Measurements from ENCODE around the gene TDRD9. TPM values are rescaled to one million over a fixed set of nuclear protein-coding genes. Genes with fewer than 3 reads are reported as not detected.

The TDRD9 gene
- total and polyA plus RNA-seq, 4 donors: 1.2 to 2.2 (median 1.7) TPM

- Histone ChIP-seq H3K4me3 (ENCODE audit: low read depth, low read length) (no peak overlapping the region), H3K27me3 (ENCODE audit: control insufficient read depth, insufficient read depth, low read length) (peaks cover 25% of the 10 kb centered on the region), H3K9me3 (ENCODE audit: control insufficient read depth, insufficient read depth, low read length) (no peaks in the 10 kb centered on the region), H3K36me3 (ENCODE audit: control insufficient read depth, insufficient read depth, low read length) (no peaks in the 10 kb centered on the region), H3K27ac (ENCODE audit: low read depth, low read length) (no peak overlapping the region), H3K4me1 (ENCODE audit: control insufficient read depth, insufficient read depth, low read length) (peaks cover 30% of the 10 kb centered on the region)
- 88% methylated on average over 15 of the region's 16 CpGs for WGBS (ENCODE audit: insufficient coverage)
- DNase-seq (ENCODE audit: low read depth in 4 of 6, low spot score in 6 of 6): no peak
Observed at GRCh38 chr14:104084251-104085002, 156.2 kb downstream of the TDRD9 start.

GRCh38 chr14:104085032-104085888 lies 157.0 kb downstream of the TDRD9 start, which contains the start of gene ASPG:
Gene ASPG (plus strand): TSS chr14:104085700. CDS start chr14:104085771, 71 bp downstream.
- 15% methylated on average over 38 of the region's 70 CpGs for WGBS (ENCODE audit: insufficient coverage)
- Histone ChIP-seq H3K27me3 (ENCODE audit: control insufficient read depth, insufficient read depth, low read length) (peaks cover 25% of the 10 kb centered on the region), H3K36me3 (ENCODE audit: control insufficient read depth, insufficient read depth, low read length) (no peaks in the 10 kb centered on the region), H3K4me3 (ENCODE audit: low read depth, low read length) (no peak within 1 kb of the TSS), H3K4me1 (ENCODE audit: control insufficient read depth, insufficient read depth, low read length) (peaks cover 30% of the 10 kb centered on the region), H3K9me3 (ENCODE audit: control insufficient read depth, insufficient read depth, low read length) (no peaks in the 10 kb centered on the region), H3K27ac (ENCODE audit: low read depth, low read length) (no peak within 1 kb of the TSS)
- no peak for DNase-seq (ENCODE audit: low read depth in 4 of 6, low spot score in 6 of 6)

- Histone ChIP-seq H3K9me3 (ENCODE audit: control insufficient read depth, insufficient read depth, low read length) (no peaks in the 10 kb centered on the region), H3K36me3 (ENCODE audit: control insufficient read depth, insufficient read depth, low read length) (no peaks in the 10 kb centered on the region), H3K27ac (ENCODE audit: low read depth, low read length) (no peak overlapping the region), H3K27me3 (ENCODE audit: control insufficient read depth, insufficient read depth, low read length) (peaks cover 25% of the 10 kb centered on the region), H3K4me3 (ENCODE audit: low read depth, low read length) (no peak overlapping the region), H3K4me1 (ENCODE audit: control insufficient read depth, insufficient read depth, low read length) (peaks cover 30% of the 10 kb centered on the region)
- WGBS (ENCODE audit: insufficient coverage): 42% methylated on average over 28 of the region's 29 CpGs
- DNase-seq (ENCODE audit: low read depth in 4 of 6, low spot score in 6 of 6): no peak
Observed at GRCh38 chr14:104085889-104086201, 157.6 kb downstream of the TDRD9 start.

GRCh38 chr14:104086210-104086660 lies 158.0 kb downstream of the TDRD9 start:
- no peak for DNase-seq (ENCODE audit: low read depth in 4 of 6, low spot score in 6 of 6)
- WGBS (ENCODE audit: insufficient coverage): 84% methylated on average over 13 of the region's 13 CpGs
- Histone ChIP-seq H3K27ac (ENCODE audit: low read depth, low read length) (no peak overlapping the region), H3K9me3 (ENCODE audit: control insufficient read depth, insufficient read depth, low read length) (no peaks in the 10 kb centered on the region), H3K4me3 (ENCODE audit: low read depth, low read length) (no peak overlapping the region), H3K36me3 (ENCODE audit: control insufficient read depth, insufficient read depth, low read length) (no peaks in the 10 kb centered on the region), H3K4me1 (ENCODE audit: control insufficient read depth, insufficient read depth, low read length) (peaks cover 30% of the 10 kb centered on the region), H3K27me3 (ENCODE audit: control insufficient read depth, insufficient read depth, low read length) (peaks cover 25% of the 10 kb centered on the region)

- 47% methylated on average over 15 of the region's 16 CpGs for WGBS (ENCODE audit: insufficient coverage)
- peak in 1 of 6 donors; percentile 3 for DNase-seq (ENCODE audit: low read depth in 4 of 6, low spot score in 6 of 6)
- H3K9me3 ChIP-seq (ENCODE audit: control insufficient read depth, insufficient read depth, low read length): no peaks in the 10 kb centered on the region
- peaks cover 30% of the 10 kb centered on the region for H3K4me1 ChIP-seq (ENCODE audit: control insufficient read depth, insufficient read depth, low read length)
- no peak overlapping the region for H3K27ac ChIP-seq (ENCODE audit: low read depth, low read length)
- H3K36me3 ChIP-seq (ENCODE audit: control insufficient read depth, insufficient read depth, low read length): no peaks in the 10 kb centered on the region
- no peak overlapping the region for H3K4me3 ChIP-seq (ENCODE audit: low read depth, low read length)
- H3K27me3 ChIP-seq (ENCODE audit: control insufficient read depth, insufficient read depth, low read length): peaks cover 25% of the 10 kb centered on the region
Observed at GRCh38 chr14:104086661-104087461, 158.6 kb downstream of the TDRD9 start.

- Histone ChIP-seq H3K27me3 (ENCODE audit: control insufficient read depth, insufficient read depth, low read length) (peaks cover 25% of the 10 kb centered on the region), H3K4me3 (ENCODE audit: low read depth, low read length) (no peak overlapping the region), H3K9me3 (ENCODE audit: control insufficient read depth, insufficient read depth, low read length) (no peaks in the 10 kb centered on the region), H3K4me1 (ENCODE audit: control insufficient read depth, insufficient read depth, low read length) (peaks cover 29% of the 10 kb centered on the region), H3K36me3 (ENCODE audit: control insufficient read depth, insufficient read depth, low read length) (no peaks in the 10 kb centered on the region), H3K27ac (ENCODE audit: low read depth, low read length) (no peak overlapping the region)
- no peak for DNase-seq (ENCODE audit: low read depth in 4 of 6, low spot score in 6 of 6)
- 68% methylated on average over 11 of the region's 17 CpGs for WGBS (ENCODE audit: insufficient coverage)
Observed at GRCh38 chr14:104087505-104087904, 159.2 kb downstream of the TDRD9 start.

GRCh38 chr14:104087981-104088850 lies 160.0 kb downstream of the TDRD9 start:
- no peaks in the 10 kb centered on the region for H3K36me3 ChIP-seq (ENCODE audit: control insufficient read depth, insufficient read depth, low read length)
- no peak overlapping the region for H3K4me3 ChIP-seq (ENCODE audit: low read depth, low read length)
- DNase-seq (ENCODE audit: low read depth in 4 of 6, low spot score in 6 of 6): no peak
- H3K4me1 ChIP-seq (ENCODE audit: control insufficient read depth, insufficient read depth, low read length): peaks cover 22% of the 10 kb centered on the region
- H3K27me3 ChIP-seq (ENCODE audit: control insufficient read depth, insufficient read depth, low read length): peaks cover 22% of the 10 kb centered on the region
- no peak overlapping the region for H3K27ac ChIP-seq (ENCODE audit: low read depth, low read length)
- no peaks in the 10 kb centered on the region for H3K9me3 ChIP-seq (ENCODE audit: control insufficient read depth, insufficient read depth, low read length)
- 77% methylated on average over 21 of the region's 23 CpGs for WGBS (ENCODE audit: insufficient coverage)

- DNase-seq (ENCODE audit: low read depth in 4 of 6, low spot score in 6 of 6): no peak
- peaks cover 31% of the 10 kb centered on the region for H3K4me1 ChIP-seq (ENCODE audit: control insufficient read depth, insufficient read depth, low read length)
- H3K36me3 ChIP-seq (ENCODE audit: control insufficient read depth, insufficient read depth, low read length): no peaks in the 10 kb centered on the region
- H3K4me3 ChIP-seq (ENCODE audit: low read depth, low read length): no peak overlapping the region
- no peak overlapping the region for H3K27ac ChIP-seq (ENCODE audit: low read depth, low read length)
- 97% methylated on average over 17 of the region's 20 CpGs for WGBS (ENCODE audit: insufficient coverage)
- H3K9me3 ChIP-seq (ENCODE audit: control insufficient read depth, insufficient read depth, low read length): no peaks in the 10 kb centered on the region
- peaks cover 11% of the 10 kb centered on the region for H3K27me3 ChIP-seq (ENCODE audit: control insufficient read depth, insufficient read depth, low read length)
Observed at GRCh38 chr14:104090071-104090748, 162.0 kb downstream of the TDRD9 start.

Measured in spinal cord (tissue), 10 donors.